Activated naive CD8-positive, alpha-beta T cell treated with anti-CD3 and anti-CD28 coated beads for 36 hours (primary cell): Measurements from ENCODE around the gene NUDT8. TPM values are rescaled to one million over a fixed set of nuclear protein-coding genes. Genes with fewer than 3 reads are reported as not detected.
A peak's percentile ranks its signal among the peaks of the same experiment; 100 is the strongest.
"Not testable (repeated sequence)": the region's sequence is repeated elsewhere in the genome, so short reads cannot be mapped to it uniquely, and the experiment has no call there.

Source experiments
- DNase-seq: peaks from one replicate; pipeline ENCODE4 v3.0.0; 2021
- H3K27ac Mint-ChIP-seq: one replicate; pipeline ENCODE4 v1.8.0; 2022; ENCODE audit warnings: mild to moderate bottlenecking, moderate library complexity, mixed read lengths
- H3K27me3 Mint-ChIP-seq: one replicate; pipeline ENCODE4 v1.8.0; 2022; ENCODE audit warnings: mild to moderate bottlenecking, mixed read lengths
- H3K36me3 Mint-ChIP-seq: one replicate; pipeline ENCODE4 v1.8.0; 2021; ENCODE audit warnings: mild to moderate bottlenecking, mixed read lengths
- H3K4me1 Mint-ChIP-seq: one replicate; pipeline ENCODE4 v1.8.0; 2021; ENCODE audit warnings: mixed read lengths
- H3K4me3 Mint-ChIP-seq: one replicate; pipeline ENCODE4 v1.8.0; 2022; ENCODE audit warnings: mild to moderate bottlenecking, moderate library complexity, mixed read lengths
- H3K9me3 Mint-ChIP-seq: one replicate; pipeline ENCODE4 v1.8.0; 2022; ENCODE audit warnings: mixed read lengths
- total RNA-seq, 2 experiments: library from RNA; stranded (reverse); gene quantifications; one replicate each; pipeline ENCODE4 v1.2.3, GENCODE V29; 2021

NUDT8 gene
- total RNA-seq, 2 experiments from 2014 or later: 30.2 to 31.0 TPM

DNA sequence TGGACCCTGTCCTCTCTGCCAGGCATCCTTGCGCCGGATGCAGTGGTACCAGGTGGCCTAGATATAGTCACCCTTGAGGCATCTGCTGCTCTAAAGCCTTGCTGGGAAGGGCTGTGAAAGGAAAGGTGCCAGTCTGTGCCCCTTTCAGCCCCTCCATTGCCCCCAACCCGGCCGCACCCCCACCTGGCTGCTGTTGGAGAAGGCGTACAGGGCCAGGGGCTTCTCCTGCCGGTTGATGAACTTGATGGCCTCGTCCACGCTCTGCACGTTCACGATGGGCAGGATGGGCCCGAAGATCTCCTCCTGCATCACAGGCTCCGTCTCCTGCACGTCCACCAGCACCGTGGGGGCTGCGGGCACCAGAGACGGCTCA, 34.5 kb upstream of the NUDT8 start:
- Mint-ChIP-seq H3K4me1 (no peaks in the 10 kb centered on the region), H3K4me3 (no peak overlapping the region), H3K27me3 (no peaks in the 10 kb centered on the region), H3K36me3 (no peaks in the 10 kb centered on the region), H3K27ac (no peak overlapping the region), H3K9me3 (no peaks in the 10 kb centered on the region)
- DNase-seq: no peak

DNA sequence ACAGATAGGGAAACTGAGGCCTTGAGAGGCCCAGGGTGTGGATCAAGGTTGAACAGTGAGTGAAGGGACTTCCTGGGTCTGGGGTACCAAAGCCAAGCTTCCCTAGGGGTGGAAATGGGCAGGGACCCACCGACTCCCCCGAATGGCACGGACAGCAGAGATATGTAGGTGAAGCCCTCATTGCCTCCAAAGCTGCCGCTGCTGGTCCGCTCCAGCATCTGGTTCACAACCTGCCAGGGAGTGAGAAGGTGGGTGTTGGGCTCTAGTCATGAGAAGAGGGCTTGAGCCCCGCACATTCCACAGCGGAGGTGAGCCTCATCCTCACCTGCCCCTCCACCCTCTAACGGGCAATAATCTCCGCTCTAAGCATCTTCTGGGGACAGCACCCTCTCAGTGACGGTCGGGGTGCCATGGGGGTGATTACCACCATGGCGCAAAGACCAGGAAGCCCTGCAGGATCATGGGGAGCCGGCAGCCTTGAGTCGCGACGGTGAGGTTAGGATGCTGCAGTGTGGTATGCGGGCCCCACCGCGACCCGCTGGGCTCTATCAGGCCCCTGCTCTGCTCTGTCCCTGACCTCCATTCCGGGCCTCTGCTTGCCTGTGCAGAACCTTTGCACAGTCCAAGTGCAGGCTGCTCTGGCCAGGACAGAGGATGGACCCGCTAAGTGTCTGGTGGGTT, 33.9 kb upstream of the NUDT8 start:
- Mint-ChIP-seq H3K9me3 (no peaks in the 10 kb centered on the region), H3K36me3 (no peaks in the 10 kb centered on the region), H3K27ac (no peak overlapping the region), H3K4me1 (no peaks in the 10 kb centered on the region), H3K27me3 (no peaks in the 10 kb centered on the region), H3K4me3 (no peak overlapping the region)
- no peak for DNase-seq

DNA sequence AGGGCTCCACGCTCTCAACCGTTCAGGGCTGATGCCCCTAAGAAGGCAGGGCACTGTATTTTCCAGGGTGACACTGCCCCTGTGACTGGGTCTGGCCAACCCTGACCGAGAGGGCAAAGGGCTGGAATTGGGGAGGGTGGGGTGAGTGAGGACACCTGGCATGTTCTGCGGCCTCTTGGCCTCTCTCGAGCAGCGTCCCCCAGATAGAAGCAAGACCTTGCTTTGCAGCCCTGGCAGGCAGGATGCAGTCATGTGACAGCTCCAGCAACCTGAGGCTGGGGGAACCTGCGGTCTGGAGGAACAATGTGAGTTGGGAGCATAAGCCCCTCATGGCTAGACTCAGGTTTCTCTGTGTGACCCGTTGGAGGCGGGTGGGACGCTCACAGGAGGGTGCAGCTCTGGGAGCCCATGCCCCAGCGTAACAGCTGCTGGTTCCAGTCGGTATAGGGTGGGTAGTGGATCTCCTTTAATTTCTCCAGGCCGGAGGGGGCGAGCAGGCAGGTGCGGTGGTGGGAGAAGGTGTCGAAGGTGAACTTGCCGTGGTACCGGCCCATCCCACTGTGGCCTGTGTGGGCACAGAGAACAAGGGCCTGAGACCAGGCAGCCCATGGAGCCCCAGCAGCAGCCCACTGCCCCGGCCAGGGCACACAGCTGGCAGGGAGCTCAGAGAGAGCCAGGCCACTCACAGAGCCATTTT, 33.2 kb upstream of the NUDT8 start:
- DNase-seq: no peak
- Mint-ChIP-seq H3K4me1 (no peaks in the 10 kb centered on the region), H3K9me3 (no peaks in the 10 kb centered on the region), H3K4me3 (no peak overlapping the region), H3K27ac (peak overlapping the region; percentile 51), H3K27me3 (no peaks in the 10 kb centered on the region), H3K36me3 (no peaks in the 10 kb centered on the region)

DNA sequence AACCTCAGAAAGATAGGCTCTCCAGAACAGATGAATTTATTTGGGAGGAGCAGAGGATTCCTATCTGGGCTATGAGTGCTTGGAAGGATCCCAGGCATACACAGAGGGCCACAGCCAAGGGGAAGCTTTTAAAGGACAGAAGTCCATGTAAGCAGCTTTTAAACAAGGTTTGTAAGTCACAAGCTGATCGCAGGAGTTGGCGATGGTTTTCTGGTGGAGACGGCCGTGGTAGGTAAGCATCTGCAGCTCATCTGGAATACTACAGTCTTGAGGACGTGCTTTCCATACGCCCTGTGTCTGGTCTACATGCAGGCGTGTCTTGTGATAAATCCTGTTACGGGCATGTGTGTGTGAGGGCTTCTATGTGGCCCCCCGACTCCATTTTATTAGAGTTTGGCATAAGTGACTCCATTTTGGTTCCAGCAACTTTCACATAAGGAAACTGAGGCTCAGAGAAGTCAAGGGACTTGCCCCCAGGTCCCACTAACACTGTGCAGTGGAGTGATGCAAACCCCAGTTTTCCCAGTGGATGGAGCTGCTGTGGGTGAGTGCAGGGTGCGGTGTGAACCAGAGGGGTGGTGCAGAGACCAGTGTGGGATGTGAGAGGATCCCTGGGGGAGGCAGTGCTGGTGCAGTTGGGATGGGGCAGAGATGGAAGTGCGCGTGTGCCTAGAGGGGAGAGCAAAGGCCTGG, 32.6 kb upstream of the NUDT8 start:
- H3K4me3 Mint-ChIP-seq: no peak overlapping the region
- no peak for DNase-seq
- no peaks in the 10 kb centered on the region for H3K27me3 Mint-ChIP-seq
- peaks cover 4% of the 10 kb centered on the region for H3K4me1 Mint-ChIP-seq
- H3K36me3 Mint-ChIP-seq: no peaks in the 10 kb centered on the region
- no peak overlapping the region for H3K27ac Mint-ChIP-seq
- no peaks in the 10 kb centered on the region for H3K9me3 Mint-ChIP-seq

DNA sequence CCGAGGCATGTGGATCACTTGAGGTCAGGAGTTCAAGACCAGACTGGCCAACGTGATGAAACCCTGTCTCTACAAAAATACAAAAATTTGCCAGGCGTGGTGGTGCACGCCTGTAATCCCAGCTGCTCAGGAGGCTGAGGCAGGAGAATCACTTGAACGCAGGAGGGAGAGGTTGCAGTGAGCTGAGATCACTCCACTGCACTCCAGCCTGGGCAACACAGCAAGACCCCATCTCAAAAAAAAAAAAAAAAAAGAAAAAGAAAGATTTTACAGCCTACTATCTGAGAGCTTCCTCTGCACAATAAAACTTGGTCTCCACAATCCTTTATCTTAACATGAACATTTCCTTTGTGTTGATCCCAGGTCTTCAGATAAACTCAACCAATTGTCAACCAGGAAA, 31.0 kb upstream of the NUDT8 start:
- H3K9me3 Mint-ChIP-seq, H3K27me3 Mint-ChIP-seq, DNase-seq, H3K4me1 Mint-ChIP-seq, H3K27ac Mint-ChIP-seq, H3K4me3 Mint-ChIP-seq, H3K36me3 Mint-ChIP-seq: not testable (repeated sequence)

DNA sequence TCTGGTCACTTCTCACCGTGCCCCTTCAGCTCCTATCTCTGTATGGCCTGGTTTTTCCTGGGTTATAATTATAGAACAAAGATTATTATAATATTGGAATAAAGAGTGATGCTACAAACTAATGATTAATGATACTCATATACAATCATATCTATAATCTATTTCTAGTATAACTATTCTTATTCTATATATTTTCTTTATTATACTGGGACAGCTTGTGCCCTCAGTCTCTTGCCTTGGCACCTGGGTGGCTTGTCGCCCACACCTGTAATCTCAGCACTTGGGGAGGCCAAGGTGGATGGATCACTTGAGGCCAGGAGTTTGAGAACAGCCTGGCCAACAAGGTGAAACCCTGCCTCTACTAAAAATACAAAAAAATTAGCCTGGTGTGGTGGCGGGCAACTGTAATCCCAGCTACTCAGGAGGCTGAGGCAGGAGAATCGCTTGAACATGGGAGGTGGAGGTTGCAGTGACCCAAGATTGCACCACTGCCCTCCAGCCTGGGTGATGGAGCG, 30.0 kb upstream of the NUDT8 start:
- not testable (repeated sequence) for H3K27me3 Mint-ChIP-seq, H3K36me3 Mint-ChIP-seq

DNA sequence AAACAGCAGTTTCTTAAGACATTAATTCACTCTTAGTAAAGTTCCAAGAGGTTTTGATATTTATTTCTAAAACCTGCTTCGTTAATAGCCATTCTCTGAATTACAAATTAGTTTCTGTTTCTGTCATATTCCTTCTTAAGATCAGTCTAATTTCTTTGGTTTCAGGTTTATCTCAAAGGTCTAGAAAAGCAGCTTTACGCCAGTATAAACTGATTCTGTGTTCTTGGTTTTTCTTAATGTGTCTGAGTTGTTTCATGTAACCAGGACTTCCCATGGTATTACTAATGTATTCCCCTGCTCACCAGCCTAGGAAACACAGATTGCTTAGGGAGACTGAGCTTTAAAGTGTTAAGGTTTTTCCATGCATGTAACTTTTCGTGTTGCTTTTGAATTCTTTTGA, 27.6 kb upstream of the NUDT8 start:
- no peak overlapping the region for H3K4me3 Mint-ChIP-seq
- H3K9me3 Mint-ChIP-seq: peaks cover 2% of the 10 kb centered on the region
- H3K27me3 Mint-ChIP-seq: no peaks in the 10 kb centered on the region
- no peak overlapping the region for H3K27ac Mint-ChIP-seq
- peaks cover 5% of the 10 kb centered on the region for H3K4me1 Mint-ChIP-seq
- H3K36me3 Mint-ChIP-seq: no peaks in the 10 kb centered on the region
- DNase-seq: no peak

More for the DNA sequence above, 30.0 kb upstream of the NUDT8 start:
- not testable (repeated sequence) for H3K27ac Mint-ChIP-seq, H3K4me1 Mint-ChIP-seq, DNase-seq, H3K4me3 Mint-ChIP-seq, H3K9me3 Mint-ChIP-seq

DNA sequence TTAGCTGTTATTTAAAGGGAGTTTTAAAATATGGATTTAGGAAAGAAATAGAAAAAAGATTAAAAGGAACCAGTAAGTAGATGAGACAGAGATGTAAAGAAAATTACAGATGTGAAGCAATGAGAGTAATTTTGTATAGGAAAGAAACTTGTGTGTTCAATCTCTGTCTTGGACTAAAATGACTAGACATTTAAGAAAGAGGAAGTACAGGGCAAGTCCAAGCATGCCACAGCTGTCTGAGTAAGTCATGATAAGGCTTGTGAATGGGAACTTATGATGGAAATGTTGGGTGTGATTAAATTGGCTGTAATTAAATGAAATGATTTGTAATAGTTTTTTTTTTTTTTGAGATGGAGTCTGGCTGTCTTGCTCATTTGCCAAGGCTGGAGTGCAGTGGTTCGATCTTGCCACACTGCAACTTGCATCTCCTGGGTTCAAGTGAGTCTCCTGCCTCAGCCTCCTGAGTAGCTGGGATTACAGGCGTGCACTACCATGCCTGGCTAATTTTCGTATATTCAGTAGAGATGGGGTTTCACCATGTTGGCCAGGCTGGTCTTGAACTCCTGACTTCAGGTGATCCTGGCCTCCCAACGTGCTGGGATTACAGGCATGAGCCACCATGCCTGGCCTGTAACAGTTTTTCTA, 26.7 kb upstream of the NUDT8 start:
- Mint-ChIP-seq H3K36me3 (no peaks in the 10 kb centered on the region), H3K9me3 (peaks cover 2% of the 10 kb centered on the region), H3K27me3 (no peaks in the 10 kb centered on the region), H3K27ac (no peak overlapping the region), H3K4me1 (peaks cover 5% of the 10 kb centered on the region), H3K4me3 (no peak overlapping the region)
- DNase-seq: no peak

DNA sequence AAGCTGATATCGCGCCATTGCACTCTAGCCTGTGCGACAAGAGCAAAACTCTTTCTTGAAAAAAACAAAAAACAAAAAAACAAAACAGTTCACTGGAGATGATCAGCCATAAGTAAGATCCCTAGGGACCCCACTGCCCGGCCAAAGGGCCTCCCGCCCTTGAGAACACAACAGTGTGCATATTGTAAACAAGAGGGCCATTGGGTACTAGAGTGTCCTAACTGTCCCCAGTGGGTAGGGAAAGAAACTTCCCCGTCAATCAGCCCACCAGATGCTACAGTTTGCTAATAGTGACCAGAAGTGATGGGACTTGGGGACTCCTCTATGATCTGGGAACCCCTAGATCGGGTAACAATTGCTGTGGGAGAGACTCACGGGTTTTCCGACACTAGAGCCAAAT, 24.5 kb upstream of the NUDT8 start:
- Mint-ChIP-seq H3K4me1 (peaks cover 19% of the 10 kb centered on the region), H3K27ac (no peak overlapping the region), H3K36me3 (no peaks in the 10 kb centered on the region), H3K27me3 (no peaks in the 10 kb centered on the region), H3K9me3 (peaks cover 2% of the 10 kb centered on the region), H3K4me3 (no peak overlapping the region)
- DNase-seq: no peak

DNA sequence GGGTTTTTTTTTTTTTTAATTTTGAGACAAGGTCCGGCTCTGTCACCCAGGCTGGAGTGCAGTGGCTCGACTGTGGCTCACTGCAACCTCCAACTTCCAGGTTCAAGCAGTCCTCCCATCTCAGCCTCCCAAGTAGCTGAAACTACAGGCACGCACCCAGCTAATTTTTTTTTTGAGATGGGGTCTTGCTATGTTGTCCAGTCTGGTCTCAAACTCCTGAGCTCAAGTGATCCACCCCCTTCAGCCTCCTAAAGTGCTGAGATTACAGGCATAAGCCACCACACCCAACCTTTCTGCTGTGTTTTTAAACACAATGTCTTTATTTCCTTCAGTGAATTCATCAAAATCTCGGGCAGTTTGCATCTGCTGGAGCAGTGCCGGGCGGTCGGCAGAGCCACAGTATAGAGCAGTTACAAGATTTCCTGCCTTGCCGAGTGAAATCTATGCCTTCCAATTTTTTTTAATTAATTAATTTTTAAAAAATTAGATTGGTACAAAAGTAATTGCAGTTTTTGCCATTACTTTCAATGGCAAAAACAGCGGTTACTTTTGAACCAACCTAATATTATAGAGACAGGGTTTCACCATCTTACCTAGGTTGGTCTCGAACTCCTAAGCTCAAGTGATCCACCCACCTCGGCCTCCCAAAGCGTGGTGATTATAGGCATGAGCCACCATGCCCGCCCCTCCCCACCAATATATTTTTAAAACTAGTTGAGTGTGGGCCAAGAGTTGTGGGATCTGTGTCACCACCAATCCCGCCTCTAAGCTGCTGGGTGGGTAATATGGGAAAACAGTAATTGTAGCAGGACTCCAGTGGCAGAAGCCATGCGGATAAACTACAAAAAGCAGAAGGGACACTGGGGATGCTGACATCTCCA, 23.5 kb upstream of the NUDT8 start:
- no peaks in the 10 kb centered on the region for H3K36me3 Mint-ChIP-seq
- no peak overlapping the region for H3K27ac Mint-ChIP-seq
- no peak overlapping the region for H3K4me3 Mint-ChIP-seq

DNA sequence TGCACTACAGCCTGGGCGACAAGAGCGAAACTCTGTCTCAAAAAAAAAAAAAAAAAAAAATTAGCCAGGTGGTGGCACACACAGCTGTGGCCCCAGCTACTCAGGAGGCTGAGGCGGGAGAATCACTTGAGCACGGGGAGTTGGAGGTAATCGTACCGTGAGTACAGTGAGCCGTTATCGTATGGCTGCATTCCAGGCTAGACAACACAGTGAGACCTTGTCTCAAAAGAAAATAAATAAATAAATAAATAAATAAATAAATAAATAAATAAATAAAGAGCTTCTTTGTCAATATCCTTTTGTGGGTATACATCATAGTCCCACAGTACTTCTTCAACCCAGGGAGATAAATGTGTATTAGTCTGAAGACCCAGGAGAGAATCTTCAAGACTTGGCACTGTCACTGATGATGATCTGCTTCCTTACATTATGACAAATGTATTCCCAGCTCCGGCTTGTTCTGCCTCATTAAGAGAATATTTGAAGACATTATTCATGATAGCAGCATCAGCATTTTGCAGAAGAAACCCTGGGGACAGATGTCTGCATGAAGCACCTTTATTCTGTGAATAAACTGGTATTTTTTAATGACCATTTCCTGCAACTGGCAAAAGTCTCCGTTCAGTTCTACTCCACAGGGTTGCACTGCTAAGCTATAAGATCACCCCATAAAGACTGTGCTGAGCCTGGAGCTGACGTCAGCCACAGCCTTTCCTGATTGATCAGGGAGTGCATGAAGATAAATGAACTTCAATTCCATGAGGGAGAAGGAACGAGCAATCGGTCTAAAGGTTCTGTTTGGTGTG, 22.4 kb upstream of the NUDT8 start:
- H3K27ac Mint-ChIP-seq: no peak overlapping the region
- H3K9me3 Mint-ChIP-seq: peaks cover 2% of the 10 kb centered on the region
- H3K36me3 Mint-ChIP-seq: no peaks in the 10 kb centered on the region
- H3K4me3 Mint-ChIP-seq: no peak overlapping the region
- DNase-seq: no peak
- peaks cover 24% of the 10 kb centered on the region for H3K4me1 Mint-ChIP-seq
- H3K27me3 Mint-ChIP-seq: no peaks in the 10 kb centered on the region

More for the DNA sequence above, 23.5 kb upstream of the NUDT8 start:
- DNase-seq: no peak
- H3K9me3 Mint-ChIP-seq: peaks cover 2% of the 10 kb centered on the region
- no peaks in the 10 kb centered on the region for H3K27me3 Mint-ChIP-seq
- peaks cover 23% of the 10 kb centered on the region for H3K4me1 Mint-ChIP-seq

DNA sequence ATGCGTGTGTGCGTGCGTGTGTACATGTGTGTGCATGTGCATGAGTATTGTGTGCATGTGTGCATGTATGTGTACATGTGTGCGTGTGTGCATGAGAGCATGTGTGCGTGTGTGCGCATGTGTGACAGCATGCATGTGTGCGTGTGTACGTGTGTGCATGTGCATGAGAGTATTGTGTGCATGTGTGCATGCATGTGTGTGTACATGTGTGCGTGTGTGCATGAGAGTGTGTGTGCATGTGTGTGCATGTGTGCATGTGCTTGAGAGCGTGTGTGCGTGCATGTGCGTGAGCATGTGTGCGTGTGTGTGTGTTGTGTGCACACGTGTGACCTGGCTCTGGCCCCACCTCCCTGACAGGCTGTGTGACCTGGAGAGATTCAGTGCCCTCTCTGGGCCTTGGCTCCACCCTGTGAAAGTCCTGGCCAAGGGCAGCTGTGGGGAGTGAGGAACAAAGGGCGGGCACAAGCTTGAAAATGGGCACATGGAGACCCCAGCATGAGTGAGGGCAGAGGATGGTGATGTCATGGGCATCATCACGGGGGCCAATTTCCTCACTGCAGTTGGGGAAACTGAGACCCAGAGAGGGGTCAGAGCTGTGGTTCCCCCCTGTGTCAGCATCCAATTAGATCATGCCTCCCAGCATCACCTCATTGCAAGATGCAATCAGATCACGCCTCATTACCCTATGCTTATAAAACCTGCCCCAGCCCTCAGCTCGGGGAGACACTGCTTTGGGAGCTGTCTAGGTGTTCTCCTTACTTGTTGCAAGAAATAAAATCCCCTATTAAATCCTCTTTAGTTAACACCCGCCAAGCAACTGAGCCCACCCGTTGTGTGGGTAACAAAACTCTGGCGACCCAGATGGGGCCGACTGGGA, 20.1 kb upstream of the NUDT8 start:
- Mint-ChIP-seq H3K27ac (peak overlapping the region; percentile 89), H3K36me3 (no peaks in the 10 kb centered on the region), H3K9me3 (no peaks in the 10 kb centered on the region), H3K4me3 (peak overlapping the region; percentile 81), H3K27me3 (no peaks in the 10 kb centered on the region), H3K4me1 (peaks cover 39% of the 10 kb centered on the region)
- DNase-seq: no peak
